Upper lobe of left lung (tissue), 6 donors: ENCODE measurements around the gene STEAP1B. TPM values are rescaled to one million over a fixed set of nuclear protein-coding genes. Genes with fewer than 3 reads are reported as not detected.

Experiments
- ATAC-seq, 2 donors: fragments of 200-7000 bp; cut with Tn5 transposase; one replicate each; pipeline ENCODE4 v1.9.1; 2022; ENCODE audit warnings: mild to moderate bottlenecking in 2 of 2, moderate library complexity in 2 of 2; ENCODE audit not compliant: low FRiP score in 2 of 2
- DNase-seq, 2 donors: peaks; one replicate each; pipeline ENCODE4 v3.0.0-alpha.2; 2019 to 2020
- H3K27ac ChIP-seq, 4 donors: fragments of 200-600 bp; sonication (generic); one replicate each; pipeline ENCODE4 v1.5.1; 2016 to 2019
- H3K27me3 ChIP-seq, 4 donors: fragments of 200-600 bp; sonication (generic); one replicate each; pipeline ENCODE4 v1.5.1; 2017 to 2019
- H3K36me3 ChIP-seq, 4 donors: fragments of 200-600 bp; sonication (generic); one replicate each; pipeline ENCODE4 v1.5.1; 2016 to 2019
- H3K4me1 ChIP-seq, 4 donors: fragments of 200-600 bp; sonication (generic); one replicate each; pipeline ENCODE4 v1.5.1; 2018 to 2019
- H3K4me3 ChIP-seq, 4 donors: fragments of 200-600 bp; sonication (generic); one replicate each; pipeline ENCODE4 v1.5.1; 2017 to 2019; ENCODE audit warnings: mild to moderate bottlenecking in 2 of 4, moderate library complexity in 1 of 4
- H3K9me3 ChIP-seq, 4 donors: fragments of 200-600 bp; sonication (generic); one replicate each; pipeline ENCODE4 v1.5.1; 2018 to 2019
- EP300 ChIP-seq, 4 donors: sonication (generic); formaldehyde crosslinking; IDR thresholded peaks; one replicate each; pipeline ENCODE4 v1.5.1; 2017; ENCODE audit warnings: antibody characterized with exemption in 4 of 4, control low read depth in 2 of 4
- POLR2A ChIP-seq, 4 donors: fragments of 450-650 bp; IDR thresholded peaks; one replicate each; pipeline ENCODE4 v1.5.1; 2016 to 2017; ENCODE audit warnings: antibody characterized with exemption in 4 of 4, mild to moderate bottlenecking in 2 of 4
- POLR2AphosphoS5 ChIP-seq, 2 donors: sonication (generic); formaldehyde crosslinking; IDR thresholded peaks; one replicate each; pipeline ENCODE4 v1.5.1; 2017; ENCODE audit warnings: antibody characterized with exemption in 2 of 2
- WGBS, 2 donors: methylation state at CpG; one replicate each; pipeline ENCODE4 v1.1.5; 2017 to 2018; 5-methylcytosine and 5-hydroxymethylcytosine counted together
- total RNA-seq, 6 donors: library from RNA; depleted of rRNA in 4 of 6; stranded (reverse); fragments of >200 nt in 4 of 6; gene quantifications; one replicate each; pipeline versions ENCODE4 v1.1.0 to v1.2.1, GENCODE V29; 2016 to 2021
- TF ChIP-seq, protein P1 (sequence below), 6 experiments: fragments of 450-650 bp in 4 of 6; fragments of 200-600 bp in 2 of 6; sonication (generic) in 2 of 6; IDR thresholded peaks; one replicate each; pipeline ENCODE4 v1.5.1; 2016 to 2019; ENCODE audit warnings: antibody characterized with exemption in 6 of 6
- donor health status: DM: no; HTN: no; CAD: no; lungs with moderate emphysema.
- donor health status: DM: no; HTN: yes; CAD: no; lungs with severe emphysema.

STEAP1B gene
- total RNA-seq, 6 donors from 2014 or later = 0.30 to 2.1 (median 0.92) TPM; not detected in 3

DNA sequence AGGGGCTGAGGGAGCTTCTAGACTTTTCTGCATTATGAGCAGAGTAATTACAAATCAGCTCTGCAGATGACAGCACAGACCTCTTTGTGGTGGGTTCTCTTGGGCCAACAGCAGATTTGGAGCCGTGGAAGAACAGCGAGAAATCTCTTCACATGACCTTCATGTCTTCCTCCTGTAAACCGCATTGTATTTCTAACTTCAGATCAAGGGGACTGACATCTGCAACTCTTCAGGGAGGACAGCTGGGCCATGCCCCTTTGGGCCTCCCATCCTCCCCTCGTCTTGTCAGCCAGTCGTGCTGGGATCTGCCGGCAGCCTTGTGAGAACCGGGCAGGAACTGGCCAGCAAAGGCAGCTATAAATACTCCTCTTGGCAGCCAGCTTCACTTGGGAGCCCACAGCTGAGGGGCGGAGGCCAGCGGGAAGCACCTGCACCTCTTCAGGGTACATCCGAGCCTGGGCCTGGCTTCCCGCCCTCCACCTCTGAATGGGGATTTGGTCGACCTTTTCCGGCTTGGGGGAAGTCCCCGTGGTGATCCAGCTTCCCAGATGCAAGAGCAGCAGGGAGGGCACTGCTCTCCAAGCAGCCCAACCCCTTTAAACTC lies 54.7 kb downstream of the STEAP1B start:
- Histone ChIP-seq H3K4me1 (peaks cover 32 to 44% (median 43%) of the 10 kb centered on the region in 4 donors), H3K36me3 (no peaks in the 10 kb centered on the region), H3K9me3 (no peaks in the 10 kb centered on the region), H3K27me3 (no peaks in the 10 kb centered on the region), H3K27ac (peak overlapping the region; percentile 66 to 84 (median 70)), H3K4me3 (no peak overlapping the region)
- ATAC-seq (peak; percentile 47 to 86), DNase-seq (peak; percentile 77 to 88)
- TF ChIP-seq, protein P1, sequence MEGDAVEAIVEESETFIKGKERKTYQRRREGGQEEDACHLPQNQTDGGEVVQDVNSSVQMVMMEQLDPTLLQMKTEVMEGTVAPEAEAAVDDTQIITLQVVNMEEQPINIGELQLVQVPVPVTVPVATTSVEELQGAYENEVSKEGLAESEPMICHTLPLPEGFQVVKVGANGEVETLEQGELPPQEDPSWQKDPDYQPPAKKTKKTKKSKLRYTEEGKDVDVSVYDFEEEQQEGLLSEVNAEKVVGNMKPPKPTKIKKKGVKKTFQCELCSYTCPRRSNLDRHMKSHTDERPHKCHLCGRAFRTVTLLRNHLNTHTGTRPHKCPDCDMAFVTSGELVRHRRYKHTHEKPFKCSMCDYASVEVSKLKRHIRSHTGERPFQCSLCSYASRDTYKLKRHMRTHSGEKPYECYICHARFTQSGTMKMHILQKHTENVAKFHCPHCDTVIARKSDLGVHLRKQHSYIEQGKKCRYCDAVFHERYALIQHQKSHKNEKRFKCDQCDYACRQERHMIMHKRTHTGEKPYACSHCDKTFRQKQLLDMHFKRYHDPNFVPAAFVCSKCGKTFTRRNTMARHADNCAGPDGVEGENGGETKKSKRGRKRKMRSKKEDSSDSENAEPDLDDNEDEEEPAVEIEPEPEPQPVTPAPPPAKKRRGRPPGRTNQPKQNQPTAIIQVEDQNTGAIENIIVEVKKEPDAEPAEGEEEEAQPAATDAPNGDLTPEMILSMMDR (IDR thresholded peaks at IDR 0.05) = no peak
- peak; percentile 96 for TF ChIP-seq POLR2AphosphoS5 (IDR thresholded peaks at IDR 0.05)
- no peak for TF ChIP-seq POLR2A (IDR thresholded peaks at IDR 0.05)
- peak; percentile 75 to 98 (median 82) for TF ChIP-seq EP300 (IDR thresholded peaks at IDR 0.05)
- WGBS, 2 donors = 19 to 27% methylated on average over 8 to 9 of the region's 14 CpGs

DNA sequence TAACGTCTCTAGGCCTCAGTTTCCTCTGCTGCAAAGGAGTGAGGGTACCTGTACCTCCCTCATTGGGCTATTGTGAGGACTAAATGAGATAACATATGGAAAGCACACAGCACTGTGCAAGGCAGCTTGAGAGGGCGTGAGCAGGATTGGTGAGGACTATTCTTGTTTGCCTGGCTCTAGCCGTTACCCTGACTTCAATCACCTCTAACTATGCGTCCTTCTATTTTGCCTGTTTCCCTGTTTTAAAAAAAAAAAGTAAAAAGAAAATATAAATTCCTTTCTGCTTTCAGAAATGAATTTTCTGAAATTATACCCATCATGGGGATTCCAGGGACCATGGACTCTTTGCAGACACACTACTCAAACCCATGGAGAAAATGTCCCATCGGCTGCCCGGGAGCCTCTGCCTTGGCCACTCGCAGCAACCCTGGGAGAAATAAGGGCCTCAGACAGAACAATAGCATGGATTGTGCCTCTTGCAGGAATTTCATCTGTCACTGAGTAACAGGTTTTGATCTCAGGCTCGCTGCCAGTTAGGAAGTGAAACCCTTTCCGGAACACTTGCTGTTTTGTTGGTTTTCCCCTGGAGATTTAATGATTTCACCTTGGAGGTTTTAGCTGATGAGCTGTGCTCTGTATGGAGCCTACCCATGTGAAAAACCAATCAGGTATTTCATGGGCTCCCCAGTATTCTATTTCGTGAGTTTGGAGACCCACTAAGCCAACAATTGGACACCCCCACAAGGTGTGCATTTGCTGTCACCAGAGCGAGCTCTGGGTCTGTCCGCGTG lies 55.6 kb downstream of the STEAP1B start:
- H3K36me3 ChIP-seq = no peaks in the 10 kb centered on the region
- peak; percentile 13 to 28 for DNase-seq
- peak overlapping the region; percentile 66 to 84 (median 70) for H3K27ac ChIP-seq
- H3K9me3 ChIP-seq = no peaks in the 10 kb centered on the region
- ATAC-seq = peak in 1 of 2 donors; percentile 6
- TF ChIP-seq, protein P1 (IDR thresholded peaks at IDR 0.05) = no peak
- TF ChIP-seq EP300 (IDR thresholded peaks at IDR 0.05) (peak in 2 of 4 donors; percentile 79 to 82), POLR2AphosphoS5 (IDR thresholded peaks at IDR 0.05) (peak; percentile 58 to 76), POLR2A (IDR thresholded peaks at IDR 0.05) (no peak)
- 71 to 77% methylated on average over 13 of the region's 13 CpGs for WGBS, 2 donors
- no peak overlapping the region for H3K4me3 ChIP-seq
- H3K27me3 ChIP-seq = no peaks in the 10 kb centered on the region
- H3K4me1 ChIP-seq = peaks cover 32 to 44% (median 40%) of the 10 kb centered on the region in 4 donors

DNA sequence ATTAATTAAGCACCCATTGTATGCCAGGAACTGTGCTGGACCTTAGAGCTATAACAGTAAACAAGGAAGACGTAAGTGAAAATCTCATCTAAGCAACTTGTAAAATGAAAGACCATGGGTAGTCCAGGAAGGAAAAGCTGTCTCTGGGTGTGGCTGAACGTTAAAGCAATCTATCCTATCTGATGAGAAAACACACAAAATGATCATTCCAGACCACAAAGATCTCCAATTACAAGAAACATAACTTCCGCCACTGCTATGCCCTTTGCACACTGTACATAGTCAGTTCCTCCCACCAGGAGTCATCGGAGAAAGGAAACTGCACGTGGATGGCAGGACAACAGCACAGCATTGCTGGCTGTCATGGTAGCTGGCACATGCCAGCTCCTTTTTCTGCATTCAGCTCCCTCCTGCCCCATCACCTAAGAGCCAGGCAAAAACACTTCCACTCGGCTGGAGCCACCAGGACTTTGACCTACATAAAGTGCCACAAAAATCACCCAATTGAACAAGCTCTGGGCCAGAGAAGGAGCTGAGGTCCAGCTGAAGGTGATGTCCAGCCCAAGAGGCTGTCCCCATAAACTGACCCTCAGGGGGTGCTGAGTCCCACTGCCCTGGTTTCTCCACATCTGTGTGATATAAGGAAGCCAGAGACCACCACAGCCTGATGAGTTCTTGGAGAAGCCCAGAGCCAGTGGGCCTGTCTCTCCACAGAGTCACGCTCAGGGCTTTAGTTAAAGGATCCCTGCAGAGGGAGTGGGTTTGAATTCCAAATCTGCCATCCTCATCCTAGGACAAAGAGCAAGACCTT lies 56.4 kb downstream of the STEAP1B start:
- Histone ChIP-seq H3K36me3 (no peaks in the 10 kb centered on the region), H3K9me3 (no peaks in the 10 kb centered on the region), H3K4me3 (no peak overlapping the region), H3K4me1 (peaks cover 32 to 44% (median 40%) of the 10 kb centered on the region in 4 donors), H3K27me3 (no peaks in the 10 kb centered on the region), H3K27ac (peak overlapping the region; percentile 26 to 84 (median 60))
- 57 to 63% methylated on average over 6 to 7 of the region's 7 CpGs for WGBS, 2 donors
- no peak for TF ChIP-seq POLR2AphosphoS5 (IDR thresholded peaks at IDR 0.05)
- no peak for TF ChIP-seq EP300 (IDR thresholded peaks at IDR 0.05)
- TF ChIP-seq, protein P1 (IDR thresholded peaks at IDR 0.05) = no peak
- no peak for TF ChIP-seq POLR2A (IDR thresholded peaks at IDR 0.05)
- DNase-seq (no peak), ATAC-seq (peak in 1 of 2 donors; percentile 17)

DNA sequence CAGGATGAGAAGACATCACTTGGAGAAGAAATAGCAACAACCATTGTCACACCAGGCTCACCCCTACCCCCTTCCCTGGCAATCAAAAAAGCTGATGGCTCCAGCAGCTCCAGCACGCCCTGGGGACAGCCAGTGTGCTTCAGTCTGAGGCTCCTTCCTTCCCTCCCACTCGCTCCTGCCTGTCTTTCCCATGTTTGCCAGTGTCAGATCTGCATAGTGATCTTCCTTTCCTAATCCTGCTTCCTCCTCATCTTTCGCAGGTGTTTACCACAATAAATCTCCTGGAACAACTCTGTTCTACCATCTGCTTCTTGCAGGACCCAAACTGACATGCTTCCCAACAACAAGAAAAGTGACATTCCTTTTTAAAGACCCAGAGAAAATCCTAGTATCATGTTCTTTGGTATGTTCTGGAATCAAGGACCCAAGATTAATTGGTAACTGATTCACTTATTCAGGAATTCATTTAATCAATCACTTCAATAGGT lies 57.1 kb downstream of the STEAP1B start:
- Histone ChIP-seq H3K27me3 (no peaks in the 10 kb centered on the region), H3K36me3 (no peaks in the 10 kb centered on the region), H3K27ac (peak overlapping the region in 2 of 4 donors; percentile 18 to 84), H3K9me3 (no peaks in the 10 kb centered on the region), H3K4me1 (peaks cover 32 to 44% (median 40%) of the 10 kb centered on the region in 4 donors), H3K4me3 (no peak overlapping the region)
- DNase-seq (no peak), ATAC-seq (no peak)
- TF ChIP-seq, protein P1 (IDR thresholded peaks at IDR 0.05) = no peak
- TF ChIP-seq POLR2AphosphoS5 (IDR thresholded peaks at IDR 0.05) (no peak), POLR2A (IDR thresholded peaks at IDR 0.05) (no peak), EP300 (IDR thresholded peaks at IDR 0.05) (no peak)
- 77 to 86% methylated on average over 3 of the region's 3 CpGs for WGBS, 2 donors
